ENCODE measurements around the gene PRMT5.

The PRMT5 gene

DNA sequence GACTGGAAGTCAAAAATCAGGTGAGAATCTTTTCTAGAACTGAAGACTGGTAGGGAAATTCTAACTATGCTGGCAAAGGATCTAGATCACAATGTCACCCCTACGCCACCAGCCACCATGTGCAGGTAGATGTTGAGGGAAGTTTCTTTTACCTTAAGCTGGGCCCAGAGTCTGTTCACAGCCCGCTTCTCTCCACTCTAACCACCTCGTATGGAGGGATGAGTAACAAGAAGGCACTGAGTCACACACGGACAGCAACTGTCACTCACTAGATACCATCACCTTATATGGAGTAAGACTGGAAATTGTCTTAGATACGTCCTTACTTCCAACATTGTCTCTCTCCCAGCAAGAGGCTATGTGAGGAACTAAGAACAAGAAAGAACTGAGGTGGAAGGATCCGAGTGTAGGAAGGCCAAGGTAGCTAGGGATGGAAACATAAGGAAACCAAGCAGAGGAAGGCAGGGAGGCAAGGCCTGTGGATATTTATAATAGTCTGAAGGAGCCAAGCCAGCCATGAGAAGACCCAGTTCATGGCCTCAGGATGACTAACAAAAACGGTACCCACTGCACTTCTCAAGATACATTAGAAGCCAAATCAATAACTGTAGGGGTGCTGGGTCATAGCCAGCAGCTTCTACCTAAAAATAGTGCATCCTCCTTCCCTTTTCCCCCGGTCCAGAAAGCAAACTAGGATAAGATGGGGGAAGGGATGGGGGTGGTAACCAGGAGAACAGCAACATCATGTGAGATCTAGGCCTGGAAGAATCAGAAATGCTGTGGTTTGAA is 30.7 kb downstream of the PRMT5 start:
- in situ Hi-C loops (cut with MboI; ENCODE audit: low sequenced_read_pairs): no loop called here

DNA sequence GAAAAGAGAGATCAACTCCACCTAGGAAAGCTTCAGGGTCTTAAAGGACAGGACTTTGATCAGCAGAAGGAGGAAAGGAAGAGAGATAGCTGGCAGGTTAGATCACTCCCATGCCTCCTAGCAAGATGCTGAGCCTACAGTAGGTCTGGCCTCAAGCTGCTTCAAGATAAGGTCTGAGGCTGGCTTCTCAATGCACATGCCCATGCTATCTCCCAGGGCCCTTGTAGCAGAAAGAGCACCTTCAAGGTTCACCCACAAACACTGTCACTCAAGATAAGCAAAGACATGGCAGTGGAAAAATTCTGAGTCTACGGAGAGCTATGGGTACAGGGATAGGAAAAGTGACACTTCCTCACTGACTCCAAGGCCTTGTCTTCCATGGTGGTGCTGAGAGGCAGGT is 31.8 kb downstream of the PRMT5 start:
- in situ Hi-C loops (cut with MboI; ENCODE audit: low sequenced_read_pairs): no loop called here

DNA sequence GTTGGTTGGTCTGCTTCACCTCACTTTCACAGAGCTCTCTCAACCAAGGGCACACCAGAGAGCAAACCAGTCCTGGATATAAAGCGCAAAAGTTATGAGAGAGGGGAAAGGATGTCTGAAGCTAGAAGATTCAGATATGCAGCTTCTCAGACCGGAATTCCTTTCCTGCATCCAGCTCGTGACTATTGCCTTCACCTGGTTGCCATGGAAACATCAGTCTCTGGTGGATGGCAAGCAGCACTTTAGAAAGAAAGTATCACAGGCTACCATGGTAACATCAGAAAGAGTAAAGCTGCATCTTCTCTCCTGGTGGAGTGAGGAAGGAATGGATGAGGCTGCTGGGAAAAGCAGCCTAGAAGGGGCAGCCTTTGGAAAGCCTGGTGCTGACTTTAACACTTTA is 32.4 kb downstream of the PRMT5 start:
- in situ Hi-C loops (cut with MboI; ENCODE audit: low sequenced_read_pairs): no loop called here

DNA sequence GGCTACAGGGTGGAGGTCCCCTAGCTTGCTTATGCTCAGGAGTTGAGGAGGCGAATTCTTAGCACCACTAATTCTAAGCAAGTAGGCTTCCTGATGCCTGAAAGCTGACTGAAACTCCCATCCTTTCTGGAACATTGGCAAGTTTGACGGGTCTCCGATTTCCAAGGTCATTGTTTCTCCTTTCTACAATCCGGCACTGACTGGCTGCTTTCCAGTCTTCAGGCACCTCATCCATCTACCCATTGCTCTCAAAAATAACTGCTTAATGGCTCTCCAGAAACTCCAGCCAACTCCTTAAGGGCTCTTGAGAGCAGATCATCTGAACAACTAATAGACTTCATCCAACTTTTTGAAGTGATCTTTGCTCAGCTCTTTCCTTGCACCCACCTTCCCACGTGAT is 32.8 kb downstream of the PRMT5 start:
- in situ Hi-C loops (cut with MboI; ENCODE audit: low sequenced_read_pairs): no loop called here

DNA sequence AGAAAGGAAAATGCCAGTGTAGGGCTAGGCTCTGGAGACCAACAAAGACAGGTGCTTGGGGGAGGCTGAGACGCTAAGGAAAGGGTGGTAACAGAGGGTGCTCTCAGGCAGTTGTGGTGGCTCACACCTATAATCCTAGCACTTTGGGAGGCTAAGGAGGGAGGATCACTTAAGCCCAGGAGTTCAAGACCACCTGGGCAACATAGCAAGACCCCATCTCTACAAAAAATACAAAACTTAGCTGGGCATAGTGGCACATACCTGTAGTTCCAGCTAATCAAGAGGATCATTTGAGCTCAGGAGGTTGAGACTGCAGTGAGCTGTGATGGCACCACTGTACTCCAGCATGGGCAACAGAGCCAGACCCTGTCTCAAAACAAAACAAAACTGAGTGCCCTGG is 33.8 kb downstream of the PRMT5 start:
- in situ Hi-C loops (cut with MboI; ENCODE audit: low sequenced_read_pairs): no loop called here

DNA sequence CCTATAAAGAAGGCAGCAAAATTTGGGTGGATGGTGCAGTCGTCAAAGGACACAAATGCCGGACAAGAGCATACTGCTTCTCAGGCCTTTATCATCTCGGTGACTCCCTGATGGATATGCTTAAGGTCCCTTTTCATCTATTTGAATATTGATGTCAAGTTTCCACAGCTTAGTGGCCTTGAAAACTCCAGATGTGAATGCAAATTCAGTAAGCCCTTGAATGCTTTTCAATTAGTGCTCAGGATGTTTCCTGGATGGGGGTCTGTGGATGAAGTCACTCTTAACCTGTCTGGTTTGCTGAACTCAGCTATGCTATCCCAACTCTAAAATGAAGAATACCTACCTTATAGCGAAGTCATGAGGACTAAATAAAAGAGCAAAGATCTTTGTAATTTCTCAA is 35.5 kb downstream of the PRMT5 start:
- in situ Hi-C loops (cut with MboI; ENCODE audit: low sequenced_read_pairs): no loop called here

DNA sequence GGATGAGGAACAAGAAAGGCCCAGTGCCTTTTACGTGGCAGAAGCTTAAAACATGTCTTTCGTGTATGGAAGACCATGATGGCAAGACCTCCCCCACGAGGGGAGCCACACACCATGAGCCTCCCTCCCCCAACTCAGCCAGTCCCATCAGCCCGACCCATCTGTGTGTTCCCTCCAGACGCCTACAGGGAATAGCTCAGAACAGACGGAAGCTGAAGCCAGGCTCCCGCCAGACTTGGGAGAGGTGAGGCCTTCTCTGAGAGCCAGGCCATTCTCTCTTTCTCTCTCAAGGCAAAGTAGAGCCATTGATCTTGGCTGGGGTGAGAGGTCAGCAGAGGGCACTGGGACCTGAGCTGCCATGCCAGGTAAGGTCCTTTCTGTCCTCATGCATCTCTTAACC is 36.7 kb downstream of the PRMT5 start:
- in situ Hi-C loops (cut with MboI; ENCODE audit: low sequenced_read_pairs): no loop called here

DNA sequence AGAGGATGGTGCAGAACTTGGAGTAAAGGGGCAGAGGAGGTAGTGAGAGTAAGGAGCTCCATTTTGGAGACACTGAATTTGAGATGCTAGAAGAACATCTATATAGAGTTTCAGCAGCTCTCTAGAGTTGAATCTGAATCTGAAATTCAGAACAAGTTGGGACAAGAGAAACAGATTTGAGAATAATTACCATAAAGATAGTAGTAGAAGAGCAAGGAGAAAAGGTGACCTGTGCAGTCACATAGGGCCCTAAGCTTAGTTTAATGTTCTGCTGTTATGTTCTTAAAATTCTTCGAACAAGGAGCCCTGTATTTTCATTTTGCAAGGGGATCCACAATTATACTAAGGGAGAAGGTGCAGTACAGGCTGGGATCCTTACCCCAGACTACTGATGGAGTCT is 38.8 kb downstream of the PRMT5 start:
- in situ Hi-C loops (cut with MboI; ENCODE audit: low sequenced_read_pairs): no loop called here

DNA sequence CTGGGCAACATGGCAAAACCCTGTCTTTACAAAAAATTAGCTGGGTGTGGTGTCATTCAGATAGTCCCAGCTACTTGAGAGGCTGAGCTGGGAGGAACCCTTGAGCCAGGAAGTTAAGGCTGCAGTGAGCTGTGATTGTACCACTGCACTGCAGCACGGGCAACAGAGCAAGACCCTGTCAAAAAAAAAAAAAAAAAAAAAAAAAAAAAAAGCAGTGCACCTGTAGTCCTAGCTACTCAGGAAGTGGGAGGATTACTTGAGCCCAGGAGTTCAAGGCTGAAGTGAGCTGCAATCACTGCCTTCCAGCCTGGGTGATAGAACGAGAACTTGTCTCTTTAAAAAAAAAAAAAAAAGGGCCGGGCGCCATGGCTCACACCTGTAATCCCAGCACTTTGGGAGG is 40.5 kb downstream of the PRMT5 start:
- in situ Hi-C loops (cut with MboI; ENCODE audit: low sequenced_read_pairs): no loop called here

DNA sequence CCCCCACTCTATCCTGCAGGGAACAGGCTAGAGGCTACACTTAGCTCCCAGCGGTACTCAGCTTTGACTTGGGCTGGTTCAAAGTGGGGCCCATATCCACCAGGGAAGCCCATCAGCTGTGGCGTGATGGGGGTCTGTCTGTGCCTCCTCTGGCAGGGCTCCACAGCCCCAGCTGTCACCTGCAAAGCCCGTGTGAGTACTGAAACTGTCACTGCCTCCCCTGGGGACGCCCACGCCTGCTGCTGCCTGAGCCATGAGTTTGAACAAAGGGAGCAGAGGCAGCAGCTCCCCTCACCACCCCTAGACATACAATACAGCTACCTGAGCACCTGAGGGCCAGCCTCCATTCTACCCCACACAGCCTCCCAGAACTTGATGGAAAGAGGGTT is 41.2 kb downstream of the PRMT5 start:
- in situ Hi-C loops (cut with MboI; ENCODE audit: low sequenced_read_pairs): no loop called here

DNA sequence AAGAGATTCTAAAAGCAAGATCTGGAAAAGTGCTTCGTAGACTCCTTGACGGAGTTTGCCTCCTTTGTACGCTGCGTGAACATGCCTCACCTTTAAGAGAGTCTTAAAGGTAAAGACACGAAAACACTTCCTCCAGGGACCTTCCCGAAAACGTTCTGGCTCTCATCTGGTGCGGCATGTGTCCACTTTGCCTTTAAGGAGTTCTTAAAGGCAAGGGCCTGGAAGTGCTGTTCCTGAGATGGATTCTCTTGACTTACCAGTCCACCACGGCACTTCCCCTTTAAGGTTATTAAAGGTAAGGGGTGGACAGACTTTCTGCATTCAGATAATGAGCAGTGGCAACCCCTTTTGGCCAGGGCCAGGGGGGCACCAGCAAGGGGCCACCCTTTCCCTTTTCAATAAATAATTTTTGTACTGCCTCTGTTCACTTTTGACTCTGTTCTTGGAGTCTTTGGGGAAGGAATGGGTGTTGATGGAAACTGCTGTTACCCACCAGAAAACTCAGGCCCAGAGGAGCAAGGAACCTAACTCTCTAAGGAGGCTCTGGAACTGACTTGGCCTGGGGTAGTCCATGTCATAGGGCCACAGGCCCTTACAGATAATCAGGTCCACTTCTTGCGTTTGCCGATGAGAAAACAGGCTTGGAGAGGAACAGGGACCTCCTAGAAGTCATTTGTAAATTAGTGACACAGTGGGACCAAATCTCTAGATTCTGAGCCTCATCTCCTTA is 41.8 kb downstream of the PRMT5 start:
- in situ Hi-C loops (cut with MboI; ENCODE audit: low sequenced_read_pairs): no loop called here

DNA sequence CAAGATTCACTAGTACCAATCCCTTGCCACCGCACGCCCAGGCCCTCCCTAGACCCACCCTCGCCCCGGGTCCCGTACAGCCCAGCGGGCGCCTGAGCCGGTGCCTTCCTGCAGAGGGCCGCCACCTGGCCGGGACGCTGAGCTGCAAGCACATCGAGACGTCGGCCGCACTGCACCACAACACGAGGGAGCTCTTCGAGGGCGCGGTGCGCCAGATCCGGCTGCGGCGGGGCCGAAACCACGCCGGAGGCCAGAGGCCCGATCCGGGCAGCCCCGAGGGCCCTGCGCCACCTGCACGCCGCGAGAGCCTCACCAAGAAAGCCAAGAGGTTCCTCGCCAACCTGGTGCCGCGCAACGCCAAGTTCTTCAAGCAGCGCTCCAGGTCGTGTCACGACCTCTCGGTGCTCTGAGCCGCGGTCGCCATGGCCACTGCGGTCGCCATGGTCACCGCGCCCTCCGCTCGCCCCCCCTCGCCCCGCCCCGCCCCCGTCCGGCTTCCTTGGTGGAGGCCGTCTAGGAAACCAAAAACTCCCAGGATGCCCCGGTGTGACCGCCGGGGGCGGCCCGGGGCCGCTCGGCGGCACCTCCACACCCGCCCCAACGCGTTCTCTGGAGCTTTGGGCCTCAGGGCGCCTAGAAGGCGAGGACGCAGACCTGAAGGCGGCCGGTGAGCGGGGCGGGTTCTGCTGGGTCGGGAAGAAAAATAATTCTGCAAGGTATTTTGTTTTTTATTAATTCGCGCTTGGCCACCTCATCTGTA is 42.5 kb downstream of the PRMT5 start:
- in situ Hi-C loops (cut with MboI; ENCODE audit: low sequenced_read_pairs): no loop called here

DNA sequence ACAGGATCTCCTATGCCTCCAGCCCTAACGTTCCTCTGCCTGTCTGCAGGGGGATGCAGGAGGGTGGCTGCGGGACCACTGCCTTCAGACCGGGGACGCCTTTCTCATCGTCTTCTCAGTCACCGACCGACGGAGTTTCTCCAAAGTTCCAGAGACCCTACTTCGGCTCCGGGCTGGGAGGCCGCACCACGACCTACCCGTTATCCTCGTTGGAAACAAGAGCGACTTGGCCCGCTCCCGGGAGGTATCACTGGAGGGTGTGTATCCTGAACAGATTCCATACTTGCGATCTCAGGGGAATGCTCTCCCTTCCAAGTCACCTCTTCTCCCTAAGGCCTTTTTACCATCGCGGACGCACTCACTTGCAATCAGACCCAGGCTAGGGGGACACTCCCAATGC is 43.2 kb downstream of the PRMT5 start:
- in situ Hi-C loops (cut with MboI; ENCODE audit: low sequenced_read_pairs): no loop called here

DNA sequence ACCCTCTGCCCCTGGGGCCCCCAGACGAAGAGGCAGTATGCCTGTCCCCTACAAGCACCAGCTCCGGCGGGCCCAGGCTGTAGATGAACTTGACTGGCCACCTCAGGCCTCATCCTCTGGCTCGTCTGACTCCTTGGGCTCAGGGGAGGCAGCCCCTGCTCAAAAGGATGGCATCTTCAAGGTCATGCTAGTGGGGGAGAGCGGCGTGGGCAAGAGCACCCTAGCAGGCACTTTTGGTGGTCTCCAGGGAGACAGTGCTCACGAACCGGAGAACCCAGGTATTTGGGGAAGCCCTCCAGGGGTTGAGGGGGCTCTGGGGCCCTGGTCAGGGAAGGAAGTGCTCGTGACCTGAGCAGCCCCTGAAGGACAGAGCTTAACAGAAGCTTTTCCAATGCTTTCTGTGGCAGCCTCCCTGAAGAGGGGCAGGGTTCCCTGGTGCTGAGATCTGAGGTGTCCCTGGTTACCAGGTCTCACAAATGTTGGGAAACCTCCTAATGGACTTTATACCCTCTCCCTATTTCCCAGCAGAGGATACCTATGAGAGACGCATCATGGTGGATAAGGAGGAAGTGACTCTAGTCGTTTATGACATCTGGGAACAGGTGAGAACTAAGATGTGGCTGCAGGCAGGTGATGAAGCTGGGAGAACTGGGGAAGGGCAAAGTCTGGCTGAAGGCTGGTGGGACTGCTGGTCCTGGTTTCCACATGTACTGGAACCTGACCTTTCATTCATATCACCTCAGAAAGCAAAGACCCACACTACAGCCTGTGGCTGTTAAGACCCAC is 44.2 kb downstream of the PRMT5 start:
- in situ Hi-C loops (cut with MboI; ENCODE audit: low sequenced_read_pairs): no loop called here

DNA sequence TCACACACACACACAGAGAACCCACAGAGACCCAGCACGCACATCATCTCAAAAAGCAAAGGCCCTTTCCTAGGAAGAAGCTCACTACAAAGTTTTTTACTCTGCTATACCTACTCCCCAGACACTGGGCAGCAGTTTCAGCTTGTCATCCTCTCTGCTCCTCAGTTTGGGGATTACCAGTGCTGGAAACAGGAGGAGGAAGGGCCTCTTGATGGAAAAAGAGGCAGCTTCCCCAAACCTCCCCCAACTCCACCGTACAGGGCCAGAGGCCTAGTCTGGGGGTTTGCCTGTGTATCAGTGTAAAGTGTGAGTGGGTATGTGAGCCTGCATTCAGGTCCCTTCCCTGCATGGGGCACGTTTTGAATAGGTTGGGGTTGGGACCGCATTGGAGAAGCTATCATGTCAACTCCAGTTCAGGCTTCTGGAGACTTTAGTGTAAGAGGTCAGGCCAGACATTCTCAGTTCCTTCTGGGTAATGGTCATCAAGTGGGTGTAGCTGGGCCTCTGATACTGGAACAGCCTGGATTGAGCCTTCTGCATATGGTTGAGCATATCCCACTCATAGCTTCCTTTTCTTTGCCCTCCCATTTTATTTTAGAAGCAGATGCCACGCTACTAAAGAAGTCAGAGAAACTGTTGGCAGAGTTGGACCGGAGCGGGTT is 45.0 kb downstream of the PRMT5 start:
- in situ Hi-C loops (cut with MboI; ENCODE audit: low sequenced_read_pairs): no loop called here

DNA sequence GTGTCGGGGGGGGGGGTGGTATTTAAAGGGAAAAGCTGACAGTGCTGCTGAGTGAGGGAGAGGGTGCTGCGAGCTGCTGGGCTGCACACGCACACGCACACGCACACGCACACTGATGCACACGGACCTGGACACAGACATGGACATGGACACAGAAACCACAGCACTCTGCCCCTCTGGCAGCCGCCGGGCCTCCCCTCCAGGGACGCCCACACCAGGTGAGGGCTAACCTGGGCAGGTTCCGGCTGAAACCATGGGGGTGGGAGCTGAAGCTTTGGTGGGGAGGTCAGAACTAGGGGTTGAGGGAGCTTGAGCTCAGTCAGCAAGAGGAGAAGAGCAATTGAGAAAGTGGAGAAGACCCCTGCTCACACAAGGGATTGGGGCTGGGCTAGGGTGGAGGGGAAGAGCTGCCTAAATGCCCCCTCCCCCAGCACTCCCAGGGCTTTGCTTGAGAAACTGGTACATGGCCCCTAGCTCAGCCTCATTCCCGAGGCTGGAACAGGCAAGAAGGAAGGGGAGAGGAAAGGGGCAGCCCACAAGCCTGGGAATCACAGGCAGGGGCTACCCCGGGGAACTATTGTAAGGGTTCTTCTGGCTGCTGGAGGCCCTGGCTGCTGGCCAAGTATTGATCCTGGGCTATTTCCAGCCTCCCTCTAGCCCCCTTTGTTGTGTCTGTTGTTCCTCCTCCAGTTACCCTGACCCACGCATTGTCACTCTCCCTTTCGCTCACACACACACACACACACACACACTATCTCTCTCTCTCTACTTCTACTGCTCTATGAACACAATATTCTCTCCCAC is 45.8 kb downstream of the PRMT5 start, which contains the start of gene REM2:
Gene REM2, plus strand, starts transcription at position 50 of the 804 bp plus-strand sequence. Its CDS starts 66 bp downstream, at position 116.
- in situ Hi-C loops (cut with MboI; ENCODE audit: low sequenced_read_pairs): no loop called here

DNA sequence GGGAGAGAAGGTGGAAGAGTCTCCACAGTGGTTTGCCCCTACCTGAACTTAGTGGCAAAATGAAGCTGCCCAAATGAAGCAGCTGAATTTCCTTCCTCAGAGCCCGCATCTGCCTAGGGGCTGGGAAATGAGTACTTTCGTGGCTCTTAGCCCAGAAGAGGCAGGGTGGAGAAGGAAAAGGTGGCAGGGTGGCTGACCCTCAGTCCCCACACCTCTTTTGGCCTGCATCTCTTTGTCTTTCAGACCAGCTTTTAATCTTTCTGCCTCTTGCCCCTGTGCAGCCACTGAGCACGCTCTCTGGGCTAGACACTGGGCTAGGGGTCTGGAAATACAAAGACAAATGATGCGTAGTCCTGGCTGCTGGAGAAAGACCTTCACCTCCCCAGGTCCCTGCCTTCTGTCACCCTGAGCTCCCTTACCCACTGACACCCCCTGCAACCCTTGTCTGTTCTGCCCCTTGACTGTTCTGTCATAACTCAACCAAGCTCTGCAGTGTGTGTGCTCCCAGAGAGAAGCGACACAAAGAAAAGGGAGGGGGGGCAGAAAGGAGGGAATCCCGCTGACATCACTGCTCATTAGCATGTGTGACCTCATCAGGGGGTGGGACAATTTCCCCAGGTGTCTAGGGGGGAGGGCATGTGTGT is 46.5 kb downstream of the PRMT5 start:
- in situ Hi-C loops (cut with MboI; ENCODE audit: low sequenced_read_pairs): no loop called here

DNA sequence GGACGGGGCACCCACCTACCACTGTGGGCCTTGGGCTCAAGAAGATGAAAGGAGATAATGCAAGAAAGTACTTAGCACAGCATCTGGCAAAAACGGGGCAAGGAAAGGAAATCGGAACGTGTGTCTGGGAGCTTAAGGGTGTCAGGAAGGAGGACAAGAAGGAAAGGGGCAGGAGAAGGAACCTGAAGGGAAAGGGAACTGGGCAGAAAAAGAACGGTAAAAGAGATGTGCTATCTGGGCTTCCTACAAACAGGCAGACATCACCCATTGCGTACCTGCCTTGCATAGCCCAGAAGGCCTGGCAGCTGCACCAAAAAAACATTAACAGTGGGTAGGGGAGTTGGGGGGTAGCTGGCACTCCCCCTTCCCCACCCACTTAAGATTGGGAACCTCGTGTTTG is 47.1 kb downstream of the PRMT5 start:
- in situ Hi-C loops (cut with MboI; ENCODE audit: low sequenced_read_pairs): no loop called here

Data from HL-60/S4 (cell line).